ENCODE results near the gene AGAP3. TPM values are rescaled to one million over a fixed set of nuclear protein-coding genes. Genes with fewer than 3 reads are reported as not detected.

AGAP3 gene
- total and polyA plus RNA-seq, 2 experiments from 2014 or later: 10.3 to 43.3 TPM

GRCh38 chr7:151064454-151064853, 21.8 kb upstream of the AGAP3 start:
- DNase-seq: no peak
- TF ChIP-seq EZH2phosphoT487 (IDR thresholded peaks at IDR 0.05; ENCODE audit: insufficient read depth, low read depth) (no peak), EZH2 (IDR thresholded peaks at IDR 0.05; ENCODE audit: insufficient read depth, poor library complexity, severe bottlenecking) (no peak)
- Histone ChIP-seq H2AFZ (no peak overlapping the region), H3K4me3 (no peak overlapping the region), H3K4me1 (ENCODE audit: insufficient read depth) (peaks cover 28% of the 10 kb centered on the region), H3K9me2 (ENCODE audit: insufficient read depth) (no peaks in the 10 kb centered on the region), H3K79me2 (ENCODE audit: insufficient read depth) (peaks cover 48% of the 10 kb centered on the region), H3K4me2 (ENCODE audit: unreplicated experiment) (no peak overlapping the region), H3K36me3 (ENCODE audit: low read depth) (peaks cover 8% of the 10 kb centered on the region; the same call in 1 of the 2 replicates), H3K9me3 (ENCODE audit: low read depth) (no peaks in the 10 kb centered on the region), H4K20me1 (ENCODE audit: insufficient read depth) (no peaks in the 10 kb centered on the region; the same call in 1 of the 2 replicates), H3F3A (ENCODE audit: insufficient read depth) (no peaks in the 10 kb centered on the region; the same call in 1 of the 2 replicates), H3K9ac (no peak overlapping the region), H3K27ac (no peak overlapping the region), H3K27me3 (replicated peaks; ENCODE audit: insufficient read depth) (no peaks in the 10 kb centered on the region)
- in situ Hi-C loops (cut with MboI): no loop called here
- WGBS, 2 experiments (ENCODE audit: low coverage in 1 of 2, low lambda C conversion rate in 2 of 2, missing lambda C conversion rate in 2 of 2): 89 to 96% methylated on average over 13 to 15 of the region's 18 CpGs

GRCh38 chr7:151064993-151065392, 21.3 kb upstream of the AGAP3 start:
- H3K4me1 ChIP-seq (ENCODE audit: insufficient read depth): peaks cover 28% of the 10 kb centered on the region
- H3K9me2 ChIP-seq (ENCODE audit: insufficient read depth): no peaks in the 10 kb centered on the region
- H3K9me3 ChIP-seq (ENCODE audit: low read depth): no peaks in the 10 kb centered on the region
- H3K36me3 ChIP-seq (ENCODE audit: low read depth): peaks cover 8% of the 10 kb centered on the region; the same call in 1 of the 2 replicates
- 81 to 86% methylated on average over 6 of the region's 6 CpGs for WGBS, 2 experiments (ENCODE audit: low coverage in 1 of 2, low lambda C conversion rate in 2 of 2, missing lambda C conversion rate in 2 of 2)
- TF ChIP-seq EZH2phosphoT487 (IDR thresholded peaks at IDR 0.05; ENCODE audit: insufficient read depth, low read depth) (no peak), EZH2 (IDR thresholded peaks at IDR 0.05; ENCODE audit: insufficient read depth, poor library complexity, severe bottlenecking) (no peak)
- H3K9ac ChIP-seq: no peak overlapping the region
- H3K4me2 ChIP-seq (ENCODE audit: unreplicated experiment): no peak overlapping the region
- in situ Hi-C loops (cut with MboI): no loop called here
- H2AFZ ChIP-seq: no peak overlapping the region
- peaks cover 46% of the 10 kb centered on the region for H3K79me2 ChIP-seq (ENCODE audit: insufficient read depth)
- no peak for DNase-seq
- no peaks in the 10 kb centered on the region; the same call in 1 of the 2 replicates for H3F3A ChIP-seq (ENCODE audit: insufficient read depth)
- H4K20me1 ChIP-seq (ENCODE audit: insufficient read depth): no peaks in the 10 kb centered on the region; the same call in 1 of the 2 replicates
- H3K4me3 ChIP-seq: no peak overlapping the region
- H3K27me3 ChIP-seq (replicated peaks; ENCODE audit: insufficient read depth): no peaks in the 10 kb centered on the region
- no peak overlapping the region for H3K27ac ChIP-seq

- Histone ChIP-seq H3K4me1 (ENCODE audit: insufficient read depth) (peaks cover 28% of the 10 kb centered on the region), H3K4me3 (no peak overlapping the region), H4K20me1 (ENCODE audit: insufficient read depth) (no peaks in the 10 kb centered on the region; the same call in 1 of the 2 replicates), H3K36me3 (ENCODE audit: low read depth) (peaks cover 8% of the 10 kb centered on the region; the same call in 1 of the 2 replicates), H3K4me2 (ENCODE audit: unreplicated experiment) (no peak overlapping the region), H3K27ac (no peak overlapping the region), H3K9me3 (ENCODE audit: low read depth) (no peaks in the 10 kb centered on the region), H3K79me2 (ENCODE audit: insufficient read depth) (peaks cover 40% of the 10 kb centered on the region), H3F3A (ENCODE audit: insufficient read depth) (no peaks in the 10 kb centered on the region; the same call in 1 of the 2 replicates), H3K9ac (no peak overlapping the region), H2AFZ (no peak overlapping the region), H3K27me3 (replicated peaks; ENCODE audit: insufficient read depth) (no peaks in the 10 kb centered on the region), H3K9me2 (ENCODE audit: insufficient read depth) (no peaks in the 10 kb centered on the region)
- no peak for DNase-seq
- TF ChIP-seq EZH2 (IDR thresholded peaks at IDR 0.05; ENCODE audit: insufficient read depth, poor library complexity, severe bottlenecking) (no peak), EZH2phosphoT487 (IDR thresholded peaks at IDR 0.05; ENCODE audit: insufficient read depth, low read depth) (no peak)
- in situ Hi-C loops (cut with MboI): no loop called here
- WGBS, 2 experiments (ENCODE audit: low coverage in 1 of 2, low lambda C conversion rate in 2 of 2, missing lambda C conversion rate in 2 of 2): 94 to 96% methylated on average over 14 of the region's 14 CpGs
These were observed 20.8 kb upstream of the AGAP3 start for GRCh38 chr7:151065516-151065915.

GRCh38 chr7:151066273-151066974, 19.9 kb upstream of the AGAP3 start:
- H3K27me3 ChIP-seq (replicated peaks; ENCODE audit: insufficient read depth): no peaks in the 10 kb centered on the region
- H3K36me3 ChIP-seq (ENCODE audit: low read depth): peaks cover 8% of the 10 kb centered on the region; the same call in 1 of the 2 replicates
- no peak for TF ChIP-seq EZH2phosphoT487 (IDR thresholded peaks at IDR 0.05; ENCODE audit: insufficient read depth, low read depth)
- no peak for TF ChIP-seq EZH2 (IDR thresholded peaks at IDR 0.05; ENCODE audit: insufficient read depth, poor library complexity, severe bottlenecking)
- no peak overlapping the region for H3K4me3 ChIP-seq
- no peak overlapping the region for H3K27ac ChIP-seq
- 91 to 93% methylated on average over 26 to 37 of the region's 39 CpGs for WGBS, 2 experiments (ENCODE audit: low coverage in 1 of 2, low lambda C conversion rate in 2 of 2, missing lambda C conversion rate in 2 of 2)
- no peak overlapping the region for H3K4me2 ChIP-seq (ENCODE audit: unreplicated experiment)
- no peaks in the 10 kb centered on the region for H3K9me3 ChIP-seq (ENCODE audit: low read depth)
- DNase-seq: no peak
- no peaks in the 10 kb centered on the region; the same call in 1 of the 2 replicates for H4K20me1 ChIP-seq (ENCODE audit: insufficient read depth)
- no peak overlapping the region for H3K9ac ChIP-seq
- no peaks in the 10 kb centered on the region for H3K9me2 ChIP-seq (ENCODE audit: insufficient read depth)
- H3K4me1 ChIP-seq (ENCODE audit: insufficient read depth): peaks cover 19% of the 10 kb centered on the region
- H3K79me2 ChIP-seq (ENCODE audit: insufficient read depth): peaks cover 31% of the 10 kb centered on the region
- in situ Hi-C loops (cut with MboI): no loop called here
- no peak overlapping the region for H2AFZ ChIP-seq
- no peaks in the 10 kb centered on the region; the same call in 1 of the 2 replicates for H3F3A ChIP-seq (ENCODE audit: insufficient read depth)

Data from GM23248 (cell line).